NCI-H1436 treated with DMSO at 0.1 percent for 48 hours (cell line): Measurements from ENCODE around the gene PDLIM5.
"Not testable (repeated sequence)": the region's sequence is repeated elsewhere in the genome, so short reads cannot be mapped to it uniquely, and the experiment has no call there.

ENCODE experiments used
- DNase-seq: peaks from one replicate; lab custom pipeline; 2025; lab: John Stamatoyannopoulos, UW

PDLIM5 gene

DNA sequence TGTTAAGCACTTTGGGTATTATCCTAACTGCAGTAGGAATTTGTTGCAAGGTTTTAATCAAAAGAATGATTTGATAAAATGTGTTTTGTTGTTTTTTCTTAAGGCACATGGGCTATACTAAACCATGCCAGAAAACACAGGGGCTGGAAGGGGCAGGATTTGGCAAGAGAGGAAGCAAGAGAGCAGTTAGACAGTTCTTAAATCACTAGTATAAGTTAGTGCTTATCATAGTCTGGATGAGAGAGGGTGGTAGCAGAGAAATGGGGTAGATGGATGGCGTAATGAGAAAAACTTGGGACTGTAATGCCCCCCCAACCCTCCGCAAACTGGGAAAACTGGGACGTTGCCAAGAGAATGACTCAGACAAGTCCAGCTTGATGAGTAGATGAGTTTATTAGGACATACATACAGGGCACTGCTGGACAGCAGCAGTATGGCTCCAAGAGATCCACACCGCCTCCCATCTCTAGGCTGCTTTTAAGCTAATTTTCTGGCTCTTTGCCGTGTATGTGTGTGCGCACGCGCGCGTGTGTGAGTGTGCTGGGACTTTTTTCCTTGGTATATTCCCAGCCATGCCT is 151.5 kb downstream of the PDLIM5 start:
- no peak for DNase-seq

DNA sequence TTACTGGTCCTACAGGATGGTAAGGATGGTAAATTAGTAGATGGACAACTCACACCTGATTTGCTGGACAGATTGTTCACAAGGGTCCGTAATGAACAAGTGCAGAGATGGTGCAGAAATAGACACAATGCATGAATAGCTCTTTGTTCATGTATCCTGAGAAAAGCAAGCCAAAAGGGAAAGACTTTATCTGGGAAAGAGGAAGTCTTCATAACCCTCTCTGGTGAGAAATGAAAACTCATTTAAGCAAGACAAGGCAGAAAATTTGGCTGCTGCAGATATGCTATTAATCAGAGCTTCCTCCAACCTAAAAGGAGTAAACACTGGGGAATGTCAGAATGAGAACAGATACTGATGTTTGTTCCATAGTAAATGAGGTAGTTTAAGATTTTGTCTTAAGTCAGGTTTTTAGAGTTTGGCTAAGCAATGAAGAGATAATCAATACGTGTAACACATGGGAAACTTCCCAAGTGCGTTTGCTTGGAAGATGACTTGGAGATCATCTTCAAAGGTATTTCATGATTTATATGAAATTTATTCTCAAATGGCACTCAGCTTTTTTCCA is 153.6 kb downstream of the PDLIM5 start:
- DNase-seq: no peak

DNA sequence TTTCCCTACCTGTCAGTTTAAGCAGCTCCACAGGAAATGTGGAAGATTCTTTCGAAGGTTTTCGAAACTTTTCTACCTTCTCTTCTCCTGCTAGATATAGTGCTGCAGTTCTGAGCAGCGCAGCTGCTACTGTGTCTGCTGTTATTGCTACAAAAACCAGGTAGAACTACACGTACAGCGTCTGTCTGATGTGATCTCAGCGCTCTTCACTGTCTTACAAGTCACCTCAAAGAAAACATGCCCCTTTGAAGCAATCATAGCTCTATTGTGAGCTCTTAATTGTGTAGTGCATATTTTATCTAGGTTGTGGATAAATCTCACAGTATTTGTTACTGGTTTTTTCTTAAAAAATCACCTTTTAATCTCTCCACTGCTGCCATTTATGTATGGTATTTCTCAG is 158.4 kb downstream of the PDLIM5 start:
- DNase-seq: no peak

DNA sequence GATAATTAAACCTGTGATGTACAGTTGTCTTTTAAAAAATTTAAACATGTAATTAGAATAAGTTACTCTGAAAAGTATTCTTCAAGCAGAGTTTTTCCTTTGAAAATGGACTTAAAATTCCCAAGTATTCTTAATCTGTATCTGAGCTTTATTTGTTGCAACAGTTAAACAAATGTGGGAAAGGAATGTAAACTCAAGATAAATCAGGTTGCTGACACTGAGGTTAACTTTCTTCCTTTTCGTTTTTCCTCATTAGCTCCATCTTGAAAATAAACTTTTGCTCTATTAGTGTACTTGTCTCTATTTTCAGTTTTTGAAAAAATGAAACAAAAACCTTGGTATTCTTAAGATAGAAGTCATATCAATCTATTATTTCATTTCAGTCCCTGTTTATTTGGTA is 161.5 kb downstream of the PDLIM5 start:
- DNase-seq: no peak

DNA sequence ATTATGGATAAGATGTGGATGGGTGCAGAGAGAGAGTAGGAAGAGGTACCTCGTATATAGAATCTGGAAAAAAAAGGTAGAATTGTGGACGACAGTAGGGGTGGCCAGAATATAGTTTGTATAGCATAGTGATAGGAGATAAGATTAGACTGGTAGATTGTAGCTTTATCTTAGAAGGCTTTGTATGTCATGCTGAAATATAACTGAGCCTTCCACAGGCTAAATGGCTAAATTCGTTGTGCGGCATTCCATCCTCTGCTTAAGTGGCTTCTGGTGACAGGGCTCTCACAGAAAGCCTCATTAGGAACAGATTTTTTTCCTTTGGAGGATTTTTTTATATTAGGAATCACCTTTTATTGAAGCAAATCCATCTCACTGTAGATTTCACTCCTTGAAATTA is 163.7 kb downstream of the PDLIM5 start:
- no peak for DNase-seq

DNA sequence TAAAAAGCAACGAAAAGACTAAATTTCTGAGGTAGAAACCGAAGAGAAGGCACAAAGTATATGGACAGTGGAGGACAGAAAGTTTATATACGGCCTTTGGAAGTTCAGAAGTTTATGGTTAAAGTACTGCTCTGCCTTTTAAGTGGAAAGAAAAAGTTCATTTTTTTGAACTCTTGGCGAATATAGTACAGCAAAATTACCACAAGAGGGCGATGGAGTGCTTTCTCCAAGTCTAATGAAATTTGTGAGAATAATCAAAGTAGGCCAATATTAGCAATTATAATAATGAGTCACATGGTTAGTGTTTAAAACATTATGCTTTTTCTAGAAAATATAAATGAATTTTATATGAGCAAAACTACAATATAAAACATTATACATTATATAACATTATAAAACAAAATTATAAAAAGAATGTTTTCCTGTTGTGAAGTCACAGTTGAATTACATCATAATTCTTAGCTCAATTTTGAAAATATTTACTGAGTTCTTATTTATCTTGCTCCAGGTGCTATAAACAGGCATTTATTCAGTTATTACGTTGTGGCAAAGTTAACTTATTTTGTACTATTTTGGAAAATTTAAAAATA is 169.8 kb downstream of the PDLIM5 start:
- no peak for DNase-seq

DNA sequence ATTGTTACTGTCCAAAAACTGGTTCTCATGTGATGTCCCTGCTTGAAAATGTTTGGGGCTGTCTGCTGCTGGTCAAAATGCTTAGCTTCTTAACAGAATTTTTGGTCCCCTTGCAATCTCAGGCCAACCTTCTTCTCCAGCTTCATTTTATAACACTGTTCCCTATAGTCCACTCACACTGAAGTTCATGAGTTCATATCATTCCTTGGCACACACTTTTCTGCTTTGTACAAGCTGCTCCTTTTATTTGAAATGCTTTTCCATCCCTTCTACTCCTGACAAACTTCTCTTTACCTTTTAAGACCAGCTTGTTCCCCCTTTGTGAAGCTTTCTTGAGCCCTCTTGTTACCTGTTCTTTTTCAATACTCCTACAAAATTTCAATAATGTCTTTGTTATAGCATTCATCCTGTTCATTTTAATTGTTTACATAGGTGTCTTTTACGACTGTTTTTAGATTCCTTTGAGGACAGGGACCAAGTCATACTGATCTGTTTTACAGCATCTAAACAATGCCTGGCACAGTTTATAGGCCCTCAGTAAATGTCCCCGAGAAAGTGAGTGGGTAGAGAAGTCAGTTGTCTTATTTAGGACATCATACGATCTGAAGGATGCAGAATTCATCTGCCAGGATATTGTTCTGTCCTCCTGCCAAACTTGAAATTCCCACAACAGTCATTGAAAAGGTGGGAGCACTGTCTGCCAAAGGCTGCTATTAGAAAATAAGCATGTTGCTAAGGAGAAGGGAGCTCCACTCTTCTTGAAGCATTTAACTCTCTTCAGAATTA is 171.6 kb downstream of the PDLIM5 start:
- no peak for DNase-seq

DNA sequence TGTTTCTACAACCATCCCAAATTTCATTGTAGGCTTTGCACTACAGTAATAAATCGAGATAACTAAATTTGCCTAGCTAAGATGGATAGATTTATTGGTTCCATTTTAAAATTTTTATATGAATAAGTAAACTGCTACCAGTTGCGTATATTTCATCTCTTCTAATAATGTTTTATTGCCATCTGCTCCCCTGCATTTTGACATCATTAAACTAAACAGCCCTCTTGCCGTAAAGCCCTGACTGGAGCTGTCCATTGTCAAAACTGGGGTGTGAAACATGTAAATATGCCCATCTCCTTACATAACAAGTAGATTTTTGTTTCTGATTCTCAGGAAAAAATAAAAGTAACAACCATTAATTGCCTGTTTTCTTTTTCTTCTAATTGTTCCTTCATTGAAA is 175.2 kb downstream of the PDLIM5 start:
- DNase-seq: no peak

DNA sequence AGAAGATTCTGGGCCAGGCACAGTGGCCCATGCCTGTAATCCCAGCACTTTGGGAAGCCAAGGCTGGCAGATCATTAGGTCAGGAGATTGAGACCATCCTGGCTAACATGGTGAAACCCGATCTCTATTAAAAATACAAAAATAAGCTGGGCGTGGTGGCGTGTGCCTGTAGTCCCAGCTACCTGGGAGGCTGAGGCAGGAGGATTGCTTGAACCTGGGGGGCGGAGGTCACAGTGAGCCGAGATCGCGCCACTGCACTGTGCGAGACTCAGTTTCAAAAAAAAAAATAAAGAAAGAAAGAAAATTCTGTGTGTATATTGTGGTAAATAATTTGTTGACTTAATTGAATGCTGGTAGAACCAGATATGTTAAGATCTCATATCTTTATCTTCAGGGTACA is 177.3 kb downstream of the PDLIM5 start:
- not testable (repeated sequence) for DNase-seq

DNA sequence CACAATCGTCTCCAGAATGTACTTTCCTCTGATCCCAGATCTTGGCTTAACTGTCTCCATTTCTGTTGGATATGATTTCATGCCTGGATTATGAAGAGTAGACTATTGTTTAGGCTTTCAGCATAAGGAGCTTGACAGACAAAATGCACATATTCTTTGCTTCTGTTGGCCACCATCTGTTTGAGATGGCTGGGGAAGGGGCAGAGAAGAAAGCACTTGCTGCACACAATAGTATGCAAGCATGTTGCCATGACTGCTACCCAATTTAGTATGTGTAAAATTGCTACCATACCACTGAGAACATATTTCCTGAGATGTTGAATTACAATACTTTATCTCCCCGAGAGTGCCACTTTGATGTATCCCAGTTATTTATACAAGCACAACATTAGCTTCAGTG is 178.1 kb downstream of the PDLIM5 start:
- no peak for DNase-seq

DNA sequence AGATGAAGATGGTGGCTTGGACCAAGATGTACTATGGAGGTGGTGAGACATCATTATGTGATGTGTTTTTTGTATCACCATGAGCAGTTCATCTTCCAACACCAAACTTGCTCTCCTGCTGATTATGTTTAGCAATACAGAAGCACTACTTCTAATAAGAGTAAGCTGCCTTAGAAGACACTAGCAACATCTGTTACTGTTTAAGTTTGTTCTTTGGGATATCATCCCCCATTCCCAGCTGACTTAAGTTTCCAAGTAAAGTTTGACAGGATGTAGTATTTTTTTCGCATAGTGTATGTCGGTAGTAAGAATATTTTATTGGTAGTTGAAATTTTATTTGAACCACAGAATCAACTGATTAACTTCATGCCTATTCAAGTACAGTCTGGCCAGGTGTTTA is 182.5 kb downstream of the PDLIM5 start:
- DNase-seq: no peak

DNA sequence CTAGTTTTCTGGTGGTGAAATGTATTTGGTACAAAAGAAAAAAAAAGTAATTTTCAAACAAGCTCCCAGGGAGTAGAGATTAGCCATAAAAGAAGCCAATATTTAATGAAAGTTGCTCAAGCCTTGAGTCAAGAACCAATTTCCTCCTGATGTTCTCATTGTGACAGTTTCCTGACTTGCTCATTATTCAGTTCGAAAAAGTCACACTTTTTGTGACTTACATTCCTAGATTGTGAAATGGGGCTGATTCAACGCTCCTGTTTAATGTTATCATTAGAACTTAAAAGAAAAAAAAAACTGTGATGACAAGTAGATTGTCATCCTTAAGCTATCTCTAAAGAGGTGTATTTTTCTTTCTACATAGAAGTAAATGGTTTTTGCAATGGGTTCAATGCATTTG is 183.4 kb downstream of the PDLIM5 start:
- DNase-seq: no peak

DNA sequence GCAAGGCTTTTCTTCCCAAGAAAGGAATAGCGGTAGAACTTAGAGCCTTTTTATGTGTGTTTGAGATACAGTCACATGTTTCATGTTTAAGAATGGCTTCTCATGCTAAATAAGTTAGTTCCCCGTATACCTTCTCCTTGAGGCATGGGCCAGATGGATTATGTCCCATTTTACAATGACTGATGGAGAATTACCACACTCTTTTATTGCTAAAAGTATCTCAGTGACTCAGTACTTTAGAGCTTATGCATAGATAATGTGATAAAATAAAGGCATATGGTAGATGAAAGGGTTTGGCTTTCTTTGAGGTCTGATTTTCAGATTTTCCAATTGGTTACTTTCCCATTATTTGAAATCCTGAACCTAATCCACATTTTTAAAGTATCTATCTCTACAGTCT is 184.3 kb downstream of the PDLIM5 start:
- no peak for DNase-seq

DNA sequence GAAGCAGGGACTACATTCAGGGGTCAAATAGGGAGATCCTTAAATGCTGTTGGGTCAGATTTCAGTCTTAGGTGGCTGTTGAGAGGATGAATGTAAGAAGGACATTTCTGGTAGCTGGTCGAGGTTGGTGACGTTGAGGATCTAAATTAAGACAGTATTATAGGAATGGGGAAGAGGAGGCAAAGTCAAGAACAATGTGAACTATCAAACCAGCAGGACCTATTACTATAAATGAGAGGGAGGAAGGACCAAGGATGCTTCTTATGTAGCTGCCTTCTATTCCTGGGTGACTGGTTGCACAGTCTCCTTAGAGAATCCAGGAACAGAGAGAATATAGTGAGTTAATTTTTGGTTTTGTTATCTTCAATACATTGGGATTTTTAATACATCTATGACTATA is 187.6 kb downstream of the PDLIM5 start:
- no peak for DNase-seq

DNA sequence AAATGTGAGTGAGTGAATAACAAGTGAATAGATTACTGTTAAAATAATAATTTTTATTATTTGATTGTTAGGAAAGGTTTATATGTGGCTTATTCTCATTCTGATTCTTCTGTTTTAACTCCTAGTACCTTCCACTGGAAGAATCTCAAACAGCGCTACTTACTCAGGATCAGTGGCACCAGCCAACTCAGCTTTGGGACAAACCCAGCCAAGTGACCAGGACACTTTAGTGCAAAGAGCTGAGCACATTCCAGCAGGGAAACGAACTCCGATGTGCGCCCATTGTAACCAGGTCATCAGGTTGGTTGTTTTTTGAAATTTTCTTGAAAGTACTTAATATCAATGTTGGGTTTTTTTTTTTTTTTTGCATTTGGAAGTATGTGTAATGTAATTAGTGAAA is 188.4 kb downstream of the PDLIM5 start:
- DNase-seq: no peak

DNA sequence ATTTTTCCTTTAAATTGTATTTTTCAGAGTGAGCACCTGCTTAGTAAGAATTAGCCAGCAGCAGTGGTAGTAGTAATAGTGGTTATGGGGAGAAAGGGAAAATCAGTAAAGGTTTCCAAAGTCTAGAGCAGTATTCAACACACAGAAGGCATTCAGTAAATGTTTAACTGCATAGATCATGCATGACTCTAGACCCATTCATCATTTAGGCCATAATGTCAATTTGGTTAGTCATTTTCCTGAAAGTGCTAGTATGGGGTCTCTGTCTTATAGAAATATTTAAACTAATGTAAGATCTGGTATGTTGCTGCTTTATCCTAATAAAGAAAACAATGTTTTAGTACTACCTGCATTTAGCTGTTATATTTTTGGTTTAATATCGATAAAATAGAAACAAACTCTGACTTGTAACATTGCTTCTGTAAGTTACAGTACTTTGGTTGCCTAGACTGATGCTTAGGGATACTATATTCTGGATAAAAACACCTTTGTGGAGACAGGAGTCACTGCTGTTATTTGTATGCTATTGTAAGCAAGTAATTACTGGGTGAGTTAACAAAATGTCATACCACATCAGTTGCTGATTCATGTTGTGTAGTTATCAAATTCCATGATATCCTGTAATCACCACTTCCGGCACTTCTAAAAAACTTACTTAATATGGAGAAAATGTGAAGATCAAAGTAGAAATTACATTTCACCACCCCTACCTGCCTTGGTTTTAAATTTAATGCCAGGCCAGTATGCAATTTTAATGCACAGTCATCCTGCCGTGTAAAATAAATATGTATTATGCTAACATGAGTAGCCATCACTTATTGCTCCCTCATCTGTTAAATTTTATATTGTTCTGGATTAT is 190.2 kb downstream of the PDLIM5 start:
- DNase-seq: no peak

DNA sequence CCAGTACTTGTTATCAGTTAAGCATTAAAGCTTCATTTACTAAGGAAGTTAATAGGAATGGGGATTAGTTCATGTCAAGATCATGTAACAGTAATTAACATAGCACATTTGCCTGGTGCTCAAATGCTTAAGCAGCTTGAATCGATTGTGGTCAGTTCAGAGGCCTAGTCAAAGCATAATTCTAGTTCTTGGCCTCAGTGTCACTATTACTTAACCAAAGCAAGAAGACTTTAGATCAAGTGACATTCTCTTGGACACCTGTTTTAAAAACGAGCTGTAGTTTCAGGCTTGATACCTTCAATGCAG is 190.8 kb downstream of the PDLIM5 start:
- DNase-seq: no peak

DNA sequence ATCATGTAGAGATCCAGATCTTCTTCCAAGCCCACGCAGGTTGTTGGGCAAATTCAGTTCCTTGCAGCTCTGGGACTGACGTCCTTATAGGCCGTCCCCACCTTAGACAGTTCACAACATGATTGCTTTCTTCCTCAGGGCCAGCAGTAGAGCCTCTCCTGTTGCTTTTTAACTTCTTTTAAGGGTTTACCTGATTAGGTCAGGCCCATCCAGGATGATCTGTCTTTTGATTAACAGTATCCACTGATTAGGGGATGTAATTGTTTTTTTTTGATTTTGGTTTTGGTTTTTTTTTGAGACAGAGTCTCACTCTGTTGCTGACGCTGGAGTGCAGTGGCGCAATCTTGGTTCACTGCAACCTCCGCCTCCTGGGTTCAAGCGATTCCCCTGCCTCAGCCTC is 197.0 kb downstream of the PDLIM5 start:
- no peak for DNase-seq

DNA sequence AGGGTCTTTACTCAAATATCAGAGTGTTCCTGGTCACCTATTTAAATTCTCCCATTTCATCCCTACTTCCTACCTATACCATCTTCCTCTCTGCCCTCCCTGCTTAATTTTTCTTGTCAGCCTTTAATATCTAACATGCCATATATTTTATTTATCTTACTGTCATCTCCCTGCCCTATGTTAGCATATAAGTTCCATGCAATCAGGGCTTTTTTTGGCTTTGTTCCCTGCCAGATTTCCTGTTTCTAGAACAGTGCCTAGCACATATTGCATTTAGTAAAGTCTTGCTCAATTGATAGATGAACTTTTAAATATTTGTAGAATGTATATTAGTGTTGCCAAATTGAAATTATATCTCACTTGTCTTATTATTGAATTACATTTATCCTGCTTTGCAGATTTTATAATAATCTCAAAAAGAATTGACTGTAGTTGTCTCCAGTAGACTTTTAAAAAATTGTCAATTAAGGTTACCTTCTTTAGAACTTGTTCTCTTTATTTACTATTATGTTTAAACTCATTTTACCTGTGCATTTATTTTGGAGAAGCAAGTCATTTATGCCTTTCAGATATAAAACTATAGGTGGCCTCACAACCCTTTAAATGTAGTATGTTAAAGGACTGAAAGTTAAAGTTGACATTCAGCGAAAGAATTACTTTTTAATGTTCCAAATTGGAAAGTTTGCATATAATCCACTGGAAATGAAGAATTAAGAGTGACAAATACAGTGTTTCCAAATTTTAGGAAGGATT is 197.8 kb downstream of the PDLIM5 start:
- no peak for DNase-seq

DNA sequence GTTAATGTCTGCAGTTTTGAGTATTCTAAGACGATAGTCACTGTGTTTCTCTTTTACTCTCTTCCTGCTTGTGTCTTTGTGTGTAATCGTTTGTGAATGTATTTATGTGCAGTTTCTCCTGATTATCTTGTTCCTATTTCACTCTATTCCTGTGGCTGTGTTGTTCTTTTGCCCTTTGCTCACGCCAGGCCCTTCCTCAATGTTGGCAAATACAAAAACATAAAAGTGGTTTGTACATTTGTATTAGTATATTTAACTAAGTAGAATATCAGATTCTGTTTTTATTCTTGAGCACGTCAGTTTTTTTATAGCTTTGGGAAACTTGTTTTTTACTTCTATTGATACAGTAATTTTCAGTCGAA is 198.4 kb downstream of the PDLIM5 start:
- no peak for DNase-seq

DNA sequence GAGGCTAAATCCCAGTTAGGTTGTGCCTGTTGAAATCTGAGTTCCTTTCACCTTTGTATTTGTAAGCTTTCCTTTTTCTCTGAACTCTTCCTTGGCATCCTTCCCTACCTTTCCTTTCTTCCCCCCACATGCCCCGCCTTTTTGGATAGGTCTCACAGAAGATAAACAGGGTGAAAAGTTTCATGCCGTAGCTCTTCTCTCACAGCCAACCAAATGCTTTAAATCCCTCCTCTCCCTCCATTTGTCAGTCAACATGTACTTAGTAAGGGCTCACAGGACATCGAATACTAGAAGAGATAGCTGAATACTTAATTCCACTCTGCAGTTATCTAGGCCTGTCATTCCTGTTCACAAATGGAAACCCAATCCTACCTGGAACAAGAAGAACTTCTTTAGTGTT is 198.9 kb downstream of the PDLIM5 start:
- DNase-seq: no peak

DNA sequence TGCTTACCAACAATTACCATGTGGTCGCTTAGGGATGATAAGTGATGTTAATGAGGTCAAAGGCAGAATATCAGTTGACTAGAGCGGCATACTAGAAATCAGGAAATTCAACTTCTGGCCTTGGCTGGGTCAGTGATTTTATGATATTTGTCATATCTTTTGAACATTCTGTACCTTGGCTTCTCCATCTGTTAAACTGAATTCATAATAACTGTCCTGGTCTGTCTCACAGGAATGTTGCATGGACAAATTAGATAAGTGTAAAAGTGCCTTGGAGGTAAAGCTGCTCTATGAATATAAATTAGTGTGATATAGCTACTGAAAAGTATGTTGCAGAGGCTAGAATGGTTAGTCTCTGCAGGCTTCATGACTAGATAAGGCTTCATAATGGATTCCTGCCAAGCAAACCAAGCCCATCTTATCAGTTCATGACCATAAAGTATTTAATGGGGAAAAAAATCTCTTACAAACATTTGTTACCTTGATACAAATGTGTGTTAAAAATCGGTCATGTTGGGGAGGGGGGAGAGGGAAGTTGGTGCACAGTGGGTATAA is 201.4 kb downstream of the PDLIM5 start:
- DNase-seq: no peak
